GM23248 (cell line): Measurements from ENCODE around the gene PTPRD.

ENCODE experiments used
- EZH2 ChIP-seq: fragments of 200-600 bp; sonication (generic); IDR thresholded peaks from 2 replicates; pipeline ENCODE4 v1.6.1; 2018; ENCODE audit warnings: antibody characterized with exemption, mild to moderate bottlenecking; ENCODE audit not compliant: insufficient read depth, poor library complexity, severe bottlenecking
- EZH2phosphoT487 ChIP-seq: fragments of 200-600 bp; sonication (generic); IDR thresholded peaks from 2 replicates; pipeline ENCODE4 v1.6.1; 2018; ENCODE audit warnings: antibody characterized with exemption, moderate library complexity, mild to moderate bottlenecking, low read depth; ENCODE audit not compliant: insufficient read depth

DNA sequence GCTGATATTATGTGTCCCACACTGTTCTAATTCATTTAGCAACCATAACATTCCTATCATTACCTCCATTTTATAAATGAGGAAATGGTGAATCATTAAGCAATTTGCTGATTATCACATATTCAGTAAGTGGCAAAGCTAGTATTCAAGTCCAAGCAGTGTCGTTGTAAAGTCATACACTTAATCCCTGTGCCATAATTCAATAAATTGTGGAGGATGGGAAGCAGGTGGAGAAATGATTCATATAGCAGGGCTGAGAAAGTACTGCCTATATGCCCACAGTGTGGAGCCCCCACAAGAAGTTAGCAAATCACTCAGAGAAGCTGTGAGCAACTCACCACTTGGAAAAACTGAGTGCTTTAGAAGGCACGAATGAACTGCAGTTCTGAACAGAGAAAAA, 691.0 kb downstream of the PTPRD start:
- no peak for TF ChIP-seq EZH2
- TF ChIP-seq EZH2phosphoT487: no peak
